ENCODE data around the gene SNTG2. TPM values are rescaled to one million over a fixed set of nuclear protein-coding genes. Genes with fewer than 3 reads are reported as not detected.
"Not testable (repeated sequence)": the region's sequence is repeated elsewhere in the genome, so short reads cannot be mapped to it uniquely, and the experiment has no call there.

SNTG2 gene
- total RNA-seq, 2 donors from 2014 or later: 1.2 to 2.0 TPM

- no peak for ATAC-seq
- intact Hi-C loops (cut with DNase I, micrococcal nuclease): no loop called here
- no peak for DNase-seq
These were observed 243.2 kb downstream of the SNTG2 start for GRCh38 chr2:1193801-1194200.

GRCh38 chr2:1203772-1204171, 253.1 kb downstream of the SNTG2 start:
- DNase-seq (no peak), ATAC-seq (no peak)
- intact Hi-C loops (cut with DNase I, micrococcal nuclease): no loop called here

DNA sequence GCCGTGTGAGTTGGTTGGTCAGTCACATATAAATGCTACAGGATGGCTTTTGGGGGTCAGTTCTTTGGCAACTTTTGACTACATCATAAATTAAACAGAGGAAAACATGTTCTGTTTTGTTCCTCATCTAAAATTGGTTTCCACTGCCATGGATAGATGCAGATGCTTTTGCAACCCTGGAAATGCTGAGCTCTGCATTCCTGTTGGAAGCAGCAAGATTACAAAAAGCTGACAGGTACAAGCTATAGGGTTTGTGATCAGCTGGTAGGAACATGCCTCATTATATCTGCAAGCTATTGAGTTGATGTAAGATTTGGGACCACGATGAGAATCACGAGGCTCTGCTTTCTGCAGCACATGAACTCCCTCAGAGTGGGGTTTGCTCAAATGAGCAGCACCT, 255.2 kb downstream of the SNTG2 start:
- ATAC-seq: no peak
- intact Hi-C loops (cut with DNase I, micrococcal nuclease): no loop called here
- DNase-seq: no peak

- intact Hi-C loops (cut with DNase I, micrococcal nuclease): no loop called here
- DNase-seq (no peak), ATAC-seq (no peak)
These were observed 257.4 kb downstream of the SNTG2 start for GRCh38 chr2:1207962-1208510.

- intact Hi-C loops (cut with DNase I, micrococcal nuclease): no loop called here
- ATAC-seq: no peak
- no peak for DNase-seq
These were observed 257.9 kb downstream of the SNTG2 start for GRCh38 chr2:1208522-1208921.

DNA sequence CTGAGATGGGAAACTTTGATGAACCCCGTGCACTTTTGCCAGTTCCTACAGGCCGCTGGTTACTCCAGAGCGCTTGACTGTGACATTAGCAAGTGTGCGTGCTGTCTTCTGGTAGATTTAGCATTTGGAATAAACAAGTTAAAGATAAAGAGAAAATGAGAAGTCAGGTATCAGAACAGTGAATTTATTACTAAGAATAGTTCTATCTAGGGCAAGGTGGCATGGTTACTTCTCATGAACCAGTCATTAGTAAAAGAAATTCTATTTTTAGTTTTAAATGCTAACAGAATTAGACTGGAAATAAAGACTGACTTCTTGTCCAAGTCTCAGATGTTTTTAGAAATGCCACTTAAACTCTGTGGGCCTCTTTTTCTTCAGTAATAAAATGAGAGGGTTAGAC, 258.6 kb downstream of the SNTG2 start:
- DNase-seq (no peak), ATAC-seq (no peak)
- intact Hi-C loops (cut with DNase I, micrococcal nuclease): no loop called here

DNA sequence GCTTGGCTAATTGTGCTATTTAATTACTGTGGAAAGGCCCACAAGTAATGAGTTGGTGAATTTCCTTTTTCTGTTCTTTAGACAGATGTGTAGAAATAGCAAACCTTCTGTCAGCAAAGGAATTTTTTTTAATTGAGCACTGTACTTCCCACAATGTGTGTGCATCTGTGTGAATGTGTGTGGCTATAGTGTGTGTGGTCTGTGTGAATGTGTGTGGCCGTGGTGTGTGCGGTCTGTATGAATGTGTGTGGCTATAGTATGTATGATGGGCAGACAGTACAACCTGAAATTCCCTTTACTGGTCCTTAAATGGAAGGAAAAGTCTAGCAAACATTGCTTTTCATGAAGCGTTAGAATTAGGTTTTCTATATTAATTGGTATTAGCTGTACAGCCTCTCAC, 259.1 kb downstream of the SNTG2 start:
- ATAC-seq: no peak
- no peak for DNase-seq
- intact Hi-C loops (cut with DNase I, micrococcal nuclease): no loop called here

DNA sequence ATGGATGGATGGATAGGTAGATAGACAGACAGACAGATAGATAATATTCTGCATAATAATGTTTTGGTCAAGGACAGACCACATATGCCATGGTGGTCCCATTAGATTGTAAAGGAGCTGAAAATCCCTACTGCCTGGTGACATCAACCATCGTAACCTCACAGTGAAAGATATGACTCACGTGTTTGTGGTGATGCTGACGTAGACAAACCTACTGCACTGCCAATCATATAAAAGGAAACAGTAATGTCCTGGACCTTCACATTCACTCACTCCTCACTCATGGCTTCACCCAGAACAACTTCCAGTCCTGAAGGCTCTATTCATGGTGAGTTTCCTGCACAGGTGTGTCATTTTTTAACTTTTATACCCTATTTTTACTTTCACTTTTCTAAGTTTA, 259.7 kb downstream of the SNTG2 start:
- intact Hi-C loops (cut with DNase I, micrococcal nuclease): no loop called here
- no peak for ATAC-seq
- DNase-seq: no peak

DNA sequence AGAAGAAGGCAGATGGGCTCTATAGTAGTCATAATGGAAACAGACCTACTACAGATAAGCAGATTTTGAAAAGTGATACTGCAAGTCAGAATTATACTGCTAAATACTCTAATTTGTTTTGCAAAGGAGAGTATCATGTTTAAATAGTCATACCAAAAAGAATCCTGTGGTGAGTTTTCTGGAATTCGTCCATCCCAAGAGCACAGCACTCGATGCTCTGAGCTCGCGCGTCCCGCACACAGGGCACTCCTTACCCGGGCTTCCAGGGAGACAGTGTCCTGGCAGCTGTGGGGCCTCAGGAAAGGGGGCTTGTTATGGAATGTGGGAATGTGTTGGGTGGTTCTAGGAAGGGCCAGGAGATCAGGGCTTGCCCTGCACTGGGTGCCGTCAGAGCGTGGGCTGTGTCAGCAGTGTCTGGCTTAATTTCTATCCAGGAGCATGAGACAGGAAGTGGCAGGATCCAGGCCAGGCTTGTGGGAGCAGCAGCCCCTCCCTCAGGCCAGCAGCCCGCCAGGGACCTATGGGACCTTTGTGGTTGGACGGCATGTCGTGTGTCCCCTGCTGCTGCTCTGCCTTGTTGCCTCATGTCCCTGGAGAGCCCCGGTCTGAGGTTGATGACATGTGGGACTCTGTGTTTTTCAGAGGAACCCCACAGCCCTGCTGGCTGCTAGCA, 269.4 kb downstream of the SNTG2 start:
- no peak for ATAC-seq
- intact Hi-C loops (cut with DNase I, micrococcal nuclease): no loop called here
- no peak for DNase-seq

DNA sequence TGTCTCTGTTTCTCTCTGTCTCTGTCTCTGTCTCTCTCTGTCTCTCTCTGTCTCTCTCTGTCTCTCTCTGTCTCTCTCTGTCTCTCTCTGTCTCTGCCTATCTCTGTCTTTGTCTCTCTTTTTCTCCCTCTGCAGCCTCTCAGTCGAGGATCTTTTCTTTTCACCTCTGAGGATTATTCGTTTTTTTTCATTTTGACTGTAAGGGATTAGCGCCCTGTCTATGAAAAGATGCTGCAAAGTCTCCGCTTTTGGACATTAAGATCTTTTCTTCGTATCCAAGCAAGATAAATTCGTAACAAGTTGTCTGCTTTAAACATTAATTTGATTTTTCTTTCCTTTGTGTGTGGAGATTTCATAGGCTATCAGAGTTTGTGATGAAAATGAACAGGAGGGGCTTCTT, 271.4 kb downstream of the SNTG2 start:
- intact Hi-C loops (cut with DNase I, micrococcal nuclease): no loop called here
- ATAC-seq: no peak

GRCh38 chr2:1223791-1224190, 273.1 kb downstream of the SNTG2 start:
- DNase-seq: no peak
- intact Hi-C loops (cut with DNase I, micrococcal nuclease): no loop called here
- ATAC-seq: no peak

More for the DNA sequence above, 271.4 kb downstream of the SNTG2 start:
- DNase-seq: no peak

GRCh38 chr2:1224901-1225300, 274.3 kb downstream of the SNTG2 start:
- intact Hi-C loops (cut with DNase I, micrococcal nuclease): no loop called here
- DNase-seq: no peak
- ATAC-seq: no peak

- intact Hi-C loops (cut with DNase I, micrococcal nuclease): no loop called here
- DNase-seq (no peak), ATAC-seq (no peak)
These were observed 276.1 kb downstream of the SNTG2 start for GRCh38 chr2:1226766-1227165.

- intact Hi-C loops (cut with DNase I, micrococcal nuclease): no loop called here
- ATAC-seq (no peak), DNase-seq (no peak)
These were observed 276.7 kb downstream of the SNTG2 start for GRCh38 chr2:1227274-1227900.

DNA sequence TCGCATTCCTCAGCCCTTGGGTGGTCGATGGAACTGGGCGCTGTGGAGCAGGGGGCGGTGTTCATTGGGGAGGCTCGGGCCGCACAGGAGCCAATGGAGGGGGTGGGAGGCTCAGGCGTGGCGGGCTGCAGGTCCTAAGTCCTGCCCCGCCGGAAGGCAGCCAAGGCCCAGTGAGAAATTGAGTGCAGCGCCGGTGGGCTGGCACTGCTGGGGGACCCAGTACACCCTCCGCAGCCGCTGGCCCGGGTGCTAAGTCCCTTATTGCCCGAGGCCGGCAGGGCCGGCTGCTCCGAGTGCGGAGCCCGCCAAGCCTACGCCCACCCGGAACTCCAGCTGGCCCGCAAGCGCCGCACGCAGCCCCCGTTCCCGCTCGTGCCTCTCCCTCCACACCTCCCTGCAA, 278.9 kb downstream of the SNTG2 start:
- intact Hi-C loops (cut with DNase I, micrococcal nuclease); DNase-seq; ATAC-seq: not testable (repeated sequence)

DNA sequence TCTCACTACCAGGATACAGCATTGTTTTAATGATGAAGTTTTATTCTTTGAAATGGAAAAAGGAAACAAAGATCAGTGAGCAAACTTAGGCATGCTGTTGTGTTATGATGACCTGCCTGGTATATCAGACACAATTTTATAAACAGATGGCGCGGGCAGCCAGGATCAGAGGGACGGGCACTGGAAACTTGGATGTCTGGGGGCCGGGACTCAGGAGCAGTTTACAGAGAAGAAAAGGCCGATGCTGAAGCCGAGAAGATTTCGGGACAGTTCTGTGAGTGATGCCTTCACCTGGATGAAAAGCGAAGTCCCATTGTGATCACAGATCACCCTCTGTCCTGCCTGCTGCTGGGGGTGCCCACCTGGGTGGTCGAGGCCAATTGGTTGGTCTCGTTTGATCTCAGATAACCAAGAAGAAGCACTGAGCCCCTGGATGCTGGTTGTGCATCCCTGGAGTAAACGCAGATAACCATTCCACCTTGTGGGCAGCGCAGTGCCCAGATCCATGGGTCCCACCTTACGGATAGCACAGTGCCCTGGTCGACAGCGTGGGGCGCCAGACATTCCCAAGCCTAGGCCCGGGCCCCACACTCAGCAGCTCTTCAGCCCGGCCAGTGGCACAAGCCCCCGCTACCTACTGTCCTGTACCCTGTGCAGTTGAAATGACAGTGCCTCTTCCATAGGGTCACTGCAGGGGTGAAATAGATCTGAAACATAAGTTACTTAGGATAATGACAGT, 279.7 kb downstream of the SNTG2 start:
- ATAC-seq: no peak
- intact Hi-C loops (cut with DNase I, micrococcal nuclease): no loop called here
- no peak for DNase-seq

DNA sequence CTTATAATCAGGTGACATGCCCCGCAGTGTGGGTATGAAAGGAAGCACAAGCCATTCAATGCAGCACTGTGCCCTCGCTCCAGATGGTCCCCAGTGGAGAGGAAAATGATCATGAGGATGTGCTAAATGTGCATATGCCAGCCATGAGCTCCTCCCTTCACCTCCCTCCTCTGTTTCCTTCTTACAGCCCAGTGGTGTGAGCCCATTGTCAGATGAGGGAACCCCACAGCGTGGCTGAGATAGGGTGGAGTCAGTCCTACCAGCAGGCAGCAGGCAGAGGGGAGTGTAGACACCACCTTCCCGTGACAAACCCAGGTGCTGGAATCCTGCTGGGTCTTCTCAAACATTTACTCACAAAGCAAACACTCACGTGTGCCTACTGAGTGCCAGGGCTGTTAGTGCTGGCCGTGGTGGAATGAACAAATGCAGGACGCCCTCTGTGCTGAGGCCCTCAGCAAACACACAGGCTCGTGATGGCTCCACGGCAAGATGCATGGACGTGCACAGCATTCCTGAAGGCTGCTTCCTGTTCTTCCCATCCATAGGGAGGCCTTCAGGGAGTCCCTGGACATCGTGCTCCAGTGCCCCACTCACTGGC, 280.9 kb downstream of the SNTG2 start:
- intact Hi-C loops (cut with DNase I, micrococcal nuclease): no loop called here
- no peak for DNase-seq
- ATAC-seq: no peak

DNA sequence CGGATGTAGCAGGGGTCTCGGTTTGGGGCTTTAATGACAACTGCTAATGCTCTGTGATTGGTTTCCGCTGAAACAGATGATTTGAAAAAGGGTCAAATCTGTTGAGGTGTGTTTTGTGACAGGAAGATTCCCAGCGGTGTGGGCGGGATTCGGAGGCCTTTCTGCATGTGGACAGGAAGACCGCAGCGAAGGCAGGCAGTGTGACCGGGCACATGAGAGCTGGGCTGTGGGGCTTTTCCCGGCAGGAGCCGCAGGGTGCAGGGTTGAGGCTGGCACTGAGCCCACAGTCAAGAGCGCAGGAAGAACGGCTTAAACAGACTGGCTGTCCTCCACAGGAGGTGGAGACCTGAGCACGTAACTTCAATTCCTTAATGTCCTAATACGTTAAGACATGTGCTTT, 282.6 kb downstream of the SNTG2 start:
- DNase-seq: no peak
- ATAC-seq: no peak
- intact Hi-C loops (cut with DNase I, micrococcal nuclease): no loop called here

DNA sequence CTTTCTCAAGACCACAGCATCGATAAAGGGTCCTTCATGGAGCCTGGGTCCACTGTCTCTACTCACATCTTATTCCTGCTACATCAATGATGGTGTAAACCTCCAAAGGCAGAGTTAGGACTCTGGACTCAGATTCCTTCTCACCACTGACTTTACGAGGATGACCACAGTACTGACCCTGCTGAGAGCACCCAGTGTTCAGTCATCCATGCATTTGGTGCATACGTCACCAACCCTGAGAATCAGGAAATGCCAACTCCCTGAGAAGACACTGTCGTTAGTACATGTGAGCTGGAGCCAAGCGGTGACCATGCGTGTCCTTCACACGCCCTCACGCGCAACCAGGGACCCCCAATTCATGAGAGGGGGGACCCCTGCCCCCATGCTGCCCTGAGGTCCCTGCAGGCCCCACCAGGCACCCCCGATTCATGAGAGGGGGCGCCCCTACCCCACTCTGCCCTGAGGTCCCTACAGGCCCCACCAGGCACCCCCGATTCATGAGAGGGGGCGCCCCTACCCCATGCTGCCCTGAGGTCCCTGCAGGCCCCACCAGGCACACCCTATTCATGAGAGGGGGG, 284.2 kb downstream of the SNTG2 start:
- intact Hi-C loops (cut with DNase I, micrococcal nuclease): no loop called here
- ATAC-seq (no peak), DNase-seq (no peak)
